HepG2 (cell line): ENCODE results near the gene ATP13A3. TPM values are rescaled to one million over a fixed set of nuclear protein-coding genes. Genes with fewer than 3 reads are reported as not detected.
A peak's percentile ranks its signal among the peaks of the same experiment; 100 is the strongest.

Experiments used
- DNMT1 ChIP-seq: sonication (generic); formaldehyde crosslinking; IDR thresholded peaks from 2 replicates; pipeline ENCODE4 v1.5.1; 2020; ENCODE audit warnings: mild to moderate bottlenecking, missing genetic modification reagents
- EEA1 ChIP-seq: sonication (generic); formaldehyde crosslinking; IDR thresholded peaks from 2 replicates; pipeline ENCODE4 v1.5.1; 2020; ENCODE audit warnings: mild to moderate bottlenecking, missing genetic modification reagents, borderline replicate concordance
- ELF4 ChIP-seq: sonication (generic); formaldehyde crosslinking; IDR thresholded peaks from 2 replicates; pipeline ENCODE4 v1.5.0; 2020; ENCODE audit warnings: missing genetic modification reagents, mild to moderate bottlenecking, moderate library complexity, borderline replicate concordance
- FOSL2 ChIP-seq: sonication (generic); formaldehyde crosslinking; IDR thresholded peaks from 2 replicates; pipeline ENCODE4 v1.4.0; 2020; ENCODE audit warnings: missing genetic modification reagents
- FOXC1 ChIP-seq: sonication (generic); formaldehyde crosslinking; IDR thresholded peaks from 2 replicates; pipeline ENCODE4 v1.8.0; 2022; ENCODE audit warnings: mild to moderate bottlenecking, missing genetic modification reagents, borderline replicate concordance
- MYC ChIP-seq: sonication (generic); formaldehyde crosslinking; IDR thresholded peaks from 2 replicates; pipeline ENCODE4 v1.9.0; 2021; ENCODE audit warnings: missing genetic modification reagents, borderline replicate concordance
- SRF ChIP-seq: IDR thresholded peaks from 2 replicates; pipeline ENCODE4 v1.6.1; 2011; ENCODE audit warnings: mild to moderate bottlenecking, low read depth, low read length, moderate library complexity
- ZNF34 ChIP-seq: sonication (generic); formaldehyde crosslinking; IDR thresholded peaks from 2 replicates; pipeline ENCODE4 v1.4.0; 2020; ENCODE audit warnings: mild to moderate bottlenecking, missing genetic modification reagents, borderline replicate concordance
- ZNF382 ChIP-seq: sonication (generic); formaldehyde crosslinking; IDR thresholded peaks from 2 replicates; pipeline ENCODE4 v1.5.0; 2020; ENCODE audit warnings: missing genetic modification reagents, mild to moderate bottlenecking, borderline replicate concordance
- ZNF607 ChIP-seq: sonication (generic); formaldehyde crosslinking; IDR thresholded peaks from 2 replicates; pipeline ENCODE4 v1.5.1; 2020; ENCODE audit warnings: missing genetic modification reagents, mild to moderate bottlenecking, borderline replicate concordance
- ZNF616 ChIP-seq: sonication (generic); formaldehyde crosslinking; IDR thresholded peaks from 2 replicates; pipeline ENCODE4 v1.5.0; 2020; ENCODE audit warnings: low read depth, mild to moderate bottlenecking, missing genetic modification reagents
- ZNF660 ChIP-seq: sonication (generic); formaldehyde crosslinking; IDR thresholded peaks from 2 replicates; pipeline ENCODE4 v1.5.1; 2020; ENCODE audit warnings: mild to moderate bottlenecking, low read depth, missing genetic modification reagents, borderline replicate concordance
- ZNF703 ChIP-seq: sonication (generic); formaldehyde crosslinking; IDR thresholded peaks from 2 replicates; pipeline ENCODE4 v1.5.1; 2020; ENCODE audit warnings: missing genetic modification reagents, mild to moderate bottlenecking, moderate library complexity, borderline replicate concordance
- ZSCAN31 ChIP-seq: sonication (generic); formaldehyde crosslinking; IDR thresholded peaks from 2 replicates; pipeline ENCODE4 v1.5.0; 2020; ENCODE audit warnings: low read depth, mild to moderate bottlenecking, missing genetic modification reagents
- polyA plus RNA-seq, 8 experiments: library from polyadenylated mRNA; depleted of rRNA in 3 of 8; stranded (reverse) in 7 of 8; unstranded in 1 of 8; fragments of >200 nt; fragmentation: Illumina TruSeq in 4 of 8; extraction: Trizol in 4 of 8; gene quantifications; 2 replicates each; pipeline versions ENCODE4 v1.2.1 to v1.2.3, GENCODE V29; 2011 to 2016; ENCODE audit warnings: low read depth in 4 of 8, missing spikeins in 1 of 8, mixed read lengths in 1 of 8; ENCODE audit not compliant: insufficient read depth in 1 of 8
- total RNA-seq, 5 experiments: library from RNA; depleted of rRNA; stranded (reverse); fragments of >200 nt; fragmentation: Illumina TruSeq; extraction: Trizol; gene quantifications; 2 replicates each; pipeline ENCODE4 v1.2.3, GENCODE V29; 2016; ENCODE audit warnings: low read depth in 1 of 5
- TF ChIP-seq, protein P1 (sequence below): sonication (generic); formaldehyde crosslinking; IDR thresholded peaks from 2 replicates; pipeline ENCODE4 v1.8.1; 2022; ENCODE audit warnings: low read depth, mild to moderate bottlenecking, missing genetic modification reagents
- TF ChIP-seq, protein P2 (sequence below): sonication (generic); formaldehyde crosslinking; IDR thresholded peaks from 2 replicates; pipeline ENCODE4 v1.4.0; 2020; ENCODE audit warnings: mild to moderate bottlenecking, low read depth, missing genetic modification reagents
- TF ChIP-seq, protein P3 (sequence below), 2 experiments: sonication (generic) in 1 of 2; formaldehyde crosslinking in 1 of 2; IDR thresholded peaks; 2 replicates each; pipeline versions ENCODE4 v1.5.1 to v1.6.1; 2011 to 2020; ENCODE audit warnings: borderline replicate concordance in 1 of 2, low read depth in 1 of 2, low read length in 1 of 2, mild to moderate bottlenecking in 1 of 2, missing genetic modification reagents in 1 of 2, moderate library complexity in 1 of 2
- TF ChIP-seq, protein P4 (sequence below): sonication (generic); formaldehyde crosslinking; IDR thresholded peaks from 2 replicates; pipeline ENCODE4 v1.5.1; 2020; ENCODE audit warnings: missing genetic modification reagents, mild to moderate bottlenecking, borderline replicate concordance
- TF ChIP-seq, protein P5 (sequence below): sonication (generic); formaldehyde crosslinking; IDR thresholded peaks from 2 replicates; pipeline ENCODE4 v1.8.0; 2022; ENCODE audit warnings: mild to moderate bottlenecking, missing genetic modification reagents; ENCODE audit not compliant: insufficient replicate concordance

ATP13A3 gene
- total and polyA plus RNA-seq, 2 of the 13 experiments (the other 11 are each of a cell fraction or from before 2014, with no cell fraction given): 44.9 to 80.8 TPM

DNA sequence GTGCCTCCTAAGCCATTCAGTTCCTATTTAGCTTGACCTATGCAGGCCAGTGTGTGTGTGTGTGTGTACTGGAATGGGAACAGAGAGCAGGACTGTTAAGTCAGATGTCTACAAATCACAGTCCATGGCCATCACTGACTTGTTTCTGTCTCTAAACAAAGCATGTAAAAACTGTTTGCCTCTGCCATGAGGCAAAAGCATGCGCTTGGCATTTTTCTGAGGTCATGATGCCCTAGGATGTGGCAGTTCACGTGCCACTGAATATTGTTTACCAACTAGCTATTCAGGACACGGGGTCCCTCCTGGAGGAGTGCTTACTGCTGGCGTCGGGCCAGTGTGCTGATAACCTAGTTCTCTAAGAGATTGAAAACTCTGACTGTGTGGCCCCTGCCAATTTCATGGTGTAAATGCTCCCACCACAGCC lies 8.2 kb upstream of the ATP13A3 start (continued):
- TF ChIP-seq, protein P1, sequence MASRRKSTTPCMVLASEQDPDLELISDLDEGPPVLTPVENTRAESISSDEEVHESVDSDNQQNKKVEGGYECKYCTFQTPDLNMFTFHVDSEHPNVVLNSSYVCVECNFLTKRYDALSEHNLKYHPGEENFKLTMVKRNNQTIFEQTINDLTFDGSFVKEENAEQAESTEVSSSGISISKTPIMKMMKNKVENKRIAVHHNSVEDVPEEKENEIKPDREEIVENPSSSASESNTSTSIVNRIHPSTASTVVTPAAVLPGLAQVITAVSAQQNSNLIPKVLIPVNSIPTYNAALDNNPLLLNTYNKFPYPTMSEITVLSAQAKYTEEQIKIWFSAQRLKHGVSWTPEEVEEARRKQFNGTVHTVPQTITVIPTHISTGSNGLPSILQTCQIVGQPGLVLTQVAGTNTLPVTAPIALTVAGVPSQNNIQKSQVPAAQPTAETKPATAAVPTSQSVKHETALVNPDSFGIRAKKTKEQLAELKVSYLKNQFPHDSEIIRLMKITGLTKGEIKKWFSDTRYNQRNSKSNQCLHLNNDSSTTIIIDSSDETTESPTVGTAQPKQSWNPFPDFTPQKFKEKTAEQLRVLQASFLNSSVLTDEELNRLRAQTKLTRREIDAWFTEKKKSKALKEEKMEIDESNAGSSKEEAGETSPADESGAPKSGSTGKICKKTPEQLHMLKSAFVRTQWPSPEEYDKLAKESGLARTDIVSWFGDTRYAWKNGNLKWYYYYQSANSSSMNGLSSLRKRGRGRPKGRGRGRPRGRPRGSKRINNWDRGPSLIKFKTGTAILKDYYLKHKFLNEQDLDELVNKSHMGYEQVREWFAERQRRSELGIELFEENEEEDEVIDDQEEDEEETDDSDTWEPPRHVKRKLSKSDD (CRISPR knock-in tag): no peak
- TF ChIP-seq, protein P2, sequence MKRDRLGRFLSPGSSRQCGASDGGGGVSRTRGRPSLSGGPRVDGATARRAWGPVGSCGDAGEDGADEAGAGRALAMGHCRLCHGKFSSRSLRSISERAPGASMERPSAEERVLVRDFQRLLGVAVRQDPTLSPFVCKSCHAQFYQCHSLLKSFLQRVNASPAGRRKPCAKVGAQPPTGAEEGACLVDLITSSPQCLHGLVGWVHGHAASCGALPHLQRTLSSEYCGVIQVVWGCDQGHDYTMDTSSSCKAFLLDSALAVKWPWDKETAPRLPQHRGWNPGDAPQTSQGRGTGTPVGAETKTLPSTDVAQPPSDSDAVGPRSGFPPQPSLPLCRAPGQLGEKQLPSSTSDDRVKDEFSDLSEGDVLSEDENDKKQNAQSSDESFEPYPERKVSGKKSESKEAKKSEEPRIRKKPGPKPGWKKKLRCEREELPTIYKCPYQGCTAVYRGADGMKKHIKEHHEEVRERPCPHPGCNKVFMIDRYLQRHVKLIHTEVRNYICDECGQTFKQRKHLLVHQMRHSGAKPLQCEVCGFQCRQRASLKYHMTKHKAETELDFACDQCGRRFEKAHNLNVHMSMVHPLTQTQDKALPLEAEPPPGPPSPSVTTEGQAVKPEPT (CRISPR knock-in tag): no peak
- TF ChIP-seq, protein P3, sequence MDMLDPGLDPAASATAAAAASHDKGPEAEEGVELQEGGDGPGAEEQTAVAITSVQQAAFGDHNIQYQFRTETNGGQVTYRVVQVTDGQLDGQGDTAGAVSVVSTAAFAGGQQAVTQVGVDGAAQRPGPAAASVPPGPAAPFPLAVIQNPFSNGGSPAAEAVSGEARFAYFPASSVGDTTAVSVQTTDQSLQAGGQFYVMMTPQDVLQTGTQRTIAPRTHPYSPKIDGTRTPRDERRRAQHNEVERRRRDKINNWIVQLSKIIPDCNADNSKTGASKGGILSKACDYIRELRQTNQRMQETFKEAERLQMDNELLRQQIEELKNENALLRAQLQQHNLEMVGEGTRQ (IDR thresholded peaks at IDR 0.05; ENCODE audit: low read depth, low read length): peak; percentile 42; the same call in 1 of the 2 replicates
- TF ChIP-seq, protein P3 (CRISPR knock-in tag; IDR thresholded peaks at IDR 0.05; ENCODE audit: borderline replicate concordance): 0 out of 2 replicates have a peak, but pooled peaks have one; percentile 21
- TF ChIP-seq SRF (no peak), ZSCAN31 (CRISPR knock-in tag) (0 out of 2 replicates have a peak, but pooled peaks have one; percentile 32), ZNF382 (CRISPR knock-in tag) (no peak), ZNF34 (CRISPR knock-in tag) (0 out of 2 replicates have a peak, but pooled peaks have one; percentile 39), ZNF607 (CRISPR knock-in tag) (no peak), MYC (peak; percentile 58; the same call in 1 of the 2 replicates), EEA1 (no peak), ZNF616 (CRISPR knock-in tag) (no peak), FOSL2 (peak; percentile 85), ZNF703 (CRISPR knock-in tag) (no peak), ELF4 (CRISPR knock-in tag) (no peak), FOXC1 (CRISPR knock-in tag) (no peak), DNMT1 (no peak), ZNF660 (CRISPR knock-in tag) (no peak)
- TF ChIP-seq, protein P4, sequence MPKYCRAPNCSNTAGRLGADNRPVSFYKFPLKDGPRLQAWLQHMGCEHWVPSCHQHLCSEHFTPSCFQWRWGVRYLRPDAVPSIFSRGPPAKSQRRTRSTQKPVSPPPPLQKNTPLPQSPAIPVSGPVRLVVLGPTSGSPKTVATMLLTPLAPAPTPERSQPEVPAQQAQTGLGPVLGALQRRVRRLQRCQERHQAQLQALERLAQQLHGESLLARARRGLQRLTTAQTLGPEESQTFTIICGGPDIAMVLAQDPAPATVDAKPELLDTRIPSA (CRISPR knock-in tag): no peak
- TF ChIP-seq, protein P5, sequence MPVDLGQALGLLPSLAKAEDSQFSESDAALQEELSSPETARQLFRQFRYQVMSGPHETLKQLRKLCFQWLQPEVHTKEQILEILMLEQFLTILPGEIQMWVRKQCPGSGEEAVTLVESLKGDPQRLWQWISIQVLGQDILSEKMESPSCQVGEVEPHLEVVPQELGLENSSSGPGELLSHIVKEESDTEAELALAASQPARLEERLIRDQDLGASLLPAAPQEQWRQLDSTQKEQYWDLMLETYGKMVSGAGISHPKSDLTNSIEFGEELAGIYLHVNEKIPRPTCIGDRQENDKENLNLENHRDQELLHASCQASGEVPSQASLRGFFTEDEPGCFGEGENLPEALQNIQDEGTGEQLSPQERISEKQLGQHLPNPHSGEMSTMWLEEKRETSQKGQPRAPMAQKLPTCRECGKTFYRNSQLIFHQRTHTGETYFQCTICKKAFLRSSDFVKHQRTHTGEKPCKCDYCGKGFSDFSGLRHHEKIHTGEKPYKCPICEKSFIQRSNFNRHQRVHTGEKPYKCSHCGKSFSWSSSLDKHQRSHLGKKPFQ (CRISPR knock-in tag): no peak
